Activated CD4-positive, alpha-beta T cell treated with anti-CD3 and anti-CD28 coated beads, Interleukin-2, amount 50 U/mL, for 48 hours (primary cell): ENCODE data around the gene TMEM240.
"Not testable (repeated sequence)": the region's sequence is repeated elsewhere in the genome, so short reads cannot be mapped to it uniquely, and the experiment has no call there.

Experiments
- DNase-seq, 2 experiments: peaks; one replicate each; pipeline ENCODE4 v3.0.0-alpha.2; 2020

Gene TMEM240

GRCh38 chr1:1490633-1491230 lies 49.7 kb downstream of the TMEM240 start:
- no peak for DNase-seq

GRCh38 chr1:1489861-1490260 lies 50.6 kb downstream of the TMEM240 start:
- DNase-seq = no peak

- no peak for DNase-seq
Measured at GRCh38 chr1:1489231-1489630, 51.2 kb downstream of the TMEM240 start.

GRCh38 chr1:1487701-1488100 lies 52.7 kb downstream of the TMEM240 start:
- no peak for DNase-seq

GRCh38 chr1:1485755-1486317 lies 54.6 kb downstream of the TMEM240 start:
- not testable (repeated sequence) for DNase-seq

- not testable (repeated sequence) for DNase-seq
Measured at GRCh38 chr1:1484976-1485750, 55.3 kb downstream of the TMEM240 start.
